SK-N-SH (cell line): Measurements from ENCODE around the gene HS6ST1.

ENCODE experiments used
- CHD2 ChIP-seq: fragments of 150-350 bp; IDR thresholded peaks from 2 replicates; pipeline ENCODE4 v1.6.1; 2018; ENCODE audit warnings: low read length; ENCODE audit not compliant: partially characterized antibody
- CTCF ChIP-seq: fragments of 200-600 bp; sonication (generic); IDR thresholded peaks from 2 replicates; pipeline ENCODE4 v1.6.1; 2017; ENCODE audit warnings: antibody characterized with exemption, mild to moderate bottlenecking, moderate library complexity
- EZH2phosphoT487 ChIP-seq: fragments of 200-600 bp; sonication (generic); IDR thresholded peaks from 2 replicates; pipeline ENCODE4 v1.6.1; 2017; ENCODE audit warnings: low read depth, mixed run types, mild to moderate bottlenecking, antibody characterized with exemption, moderate library complexity, borderline replicate concordance
- FOXM1 ChIP-seq: IDR thresholded peaks from 2 replicates; pipeline ENCODE4 v1.4.0; 2012; ENCODE audit warnings: low read depth, mild to moderate bottlenecking
- GABPA ChIP-seq: IDR thresholded peaks from 2 replicates; pipeline ENCODE4 v1.4.0; 2012; ENCODE audit warnings: low read depth, mild to moderate bottlenecking
- YY1 ChIP-seq: IDR thresholded peaks from 2 replicates; pipeline ENCODE4 v1.4.0; 2012; ENCODE audit warnings: low read depth, mild to moderate bottlenecking
- TF ChIP-seq, protein P1 (sequence below): IDR thresholded peaks from 2 replicates; pipeline ENCODE4 v1.4.0; 2012; ENCODE audit warnings: low read depth, borderline replicate concordance

GRCh38 chr2:128279009-128279408 lies 39.7 kb downstream of the HS6ST1 start:
- TF ChIP-seq, protein P1, sequence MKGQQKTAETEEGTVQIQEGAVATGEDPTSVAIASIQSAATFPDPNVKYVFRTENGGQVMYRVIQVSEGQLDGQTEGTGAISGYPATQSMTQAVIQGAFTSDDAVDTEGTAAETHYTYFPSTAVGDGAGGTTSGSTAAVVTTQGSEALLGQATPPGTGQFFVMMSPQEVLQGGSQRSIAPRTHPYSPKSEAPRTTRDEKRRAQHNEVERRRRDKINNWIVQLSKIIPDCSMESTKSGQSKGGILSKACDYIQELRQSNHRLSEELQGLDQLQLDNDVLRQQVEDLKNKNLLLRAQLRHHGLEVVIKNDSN, result no peak
- no peak for TF ChIP-seq CTCF
- TF ChIP-seq YY1, result no peak
- no peak for TF ChIP-seq GABPA
- no peak for TF ChIP-seq FOXM1
- TF ChIP-seq CHD2, result no peak
- no peak for TF ChIP-seq EZH2phosphoT487
